Stomach (tissue), 4 donors: ENCODE results near the gene PPTC7.
"Not testable (repeated sequence)": the region's sequence is repeated elsewhere in the genome, so short reads cannot be mapped to it uniquely, and the experiment has no call there.

ENCODE experiments used
- POLR2A ChIP-seq, 4 donors: fragments of 450-650 bp; IDR thresholded peaks; one replicate each; pipeline ENCODE4 v1.6.1; 2016; ENCODE audit warnings: antibody characterized with exemption in 4 of 4, control low read depth in 2 of 4, mild to moderate bottlenecking in 1 of 4, moderate library complexity in 1 of 4
- TF ChIP-seq, protein P1 (sequence below), 7 experiments: fragments of 450-650 bp in 4 of 7; fragments of 200-600 bp in 3 of 7; sonication (generic) in 3 of 7; IDR thresholded peaks; one replicate each; pipeline ENCODE4 v1.5.1; 2016 to 2019; ENCODE audit warnings: antibody characterized with exemption in 7 of 7, control low read depth in 2 of 7, mild to moderate bottlenecking in 1 of 7

DNA sequence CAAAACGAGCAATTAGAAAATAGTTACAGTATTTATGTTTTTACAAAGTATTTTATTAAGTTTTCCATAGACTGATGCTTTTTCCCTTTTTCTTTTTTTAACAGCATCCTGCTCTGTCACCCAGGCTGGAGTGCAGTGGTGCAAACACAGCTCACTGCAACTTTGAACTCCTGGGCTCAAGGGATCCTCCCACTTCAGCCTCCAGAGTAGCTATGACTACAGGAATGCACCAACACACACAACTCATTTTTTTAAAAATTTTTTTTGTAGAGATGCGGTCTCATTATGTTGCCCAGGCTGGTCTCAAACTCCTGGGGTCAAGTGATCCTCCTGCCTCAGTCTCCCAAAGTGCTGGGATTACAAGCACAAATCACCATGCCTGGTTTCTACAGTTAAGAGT, 24.2 kb downstream of the PPTC7 start:
- TF ChIP-seq POLR2A (IDR thresholded peaks at IDR 0.05), result not testable (repeated sequence)
- TF ChIP-seq, protein P1, sequence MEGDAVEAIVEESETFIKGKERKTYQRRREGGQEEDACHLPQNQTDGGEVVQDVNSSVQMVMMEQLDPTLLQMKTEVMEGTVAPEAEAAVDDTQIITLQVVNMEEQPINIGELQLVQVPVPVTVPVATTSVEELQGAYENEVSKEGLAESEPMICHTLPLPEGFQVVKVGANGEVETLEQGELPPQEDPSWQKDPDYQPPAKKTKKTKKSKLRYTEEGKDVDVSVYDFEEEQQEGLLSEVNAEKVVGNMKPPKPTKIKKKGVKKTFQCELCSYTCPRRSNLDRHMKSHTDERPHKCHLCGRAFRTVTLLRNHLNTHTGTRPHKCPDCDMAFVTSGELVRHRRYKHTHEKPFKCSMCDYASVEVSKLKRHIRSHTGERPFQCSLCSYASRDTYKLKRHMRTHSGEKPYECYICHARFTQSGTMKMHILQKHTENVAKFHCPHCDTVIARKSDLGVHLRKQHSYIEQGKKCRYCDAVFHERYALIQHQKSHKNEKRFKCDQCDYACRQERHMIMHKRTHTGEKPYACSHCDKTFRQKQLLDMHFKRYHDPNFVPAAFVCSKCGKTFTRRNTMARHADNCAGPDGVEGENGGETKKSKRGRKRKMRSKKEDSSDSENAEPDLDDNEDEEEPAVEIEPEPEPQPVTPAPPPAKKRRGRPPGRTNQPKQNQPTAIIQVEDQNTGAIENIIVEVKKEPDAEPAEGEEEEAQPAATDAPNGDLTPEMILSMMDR (IDR thresholded peaks at IDR 0.05), result not testable (repeated sequence)
